GM21367 (cell line): ENCODE results near the gene DCAF6.
"Not testable (repeated sequence)": the region's sequence is repeated elsewhere in the genome, so short reads cannot be mapped to it uniquely, and the experiment has no call there.

Source experiments
- ATAC-seq: cut with Tn5 transposase; IDR thresholded peaks from one replicate; pipeline ENCODE4 v1.9.1; 2021; ENCODE audit not compliant: unreplicated experiment

DCAF6 gene

GRCh38 chr1:168007691-168008090 lies 71.2 kb downstream of the DCAF6 start:
- no peak for ATAC-seq

GRCh38 chr1:168008595-168008994 lies 72.1 kb downstream of the DCAF6 start:
- ATAC-seq = no peak

- no peak for ATAC-seq
These were observed 72.8 kb downstream of the DCAF6 start for GRCh38 chr1:168009322-168009721.

GRCh38 chr1:168019407-168019806 lies 82.9 kb downstream of the DCAF6 start:
- ATAC-seq = no peak

DNA sequence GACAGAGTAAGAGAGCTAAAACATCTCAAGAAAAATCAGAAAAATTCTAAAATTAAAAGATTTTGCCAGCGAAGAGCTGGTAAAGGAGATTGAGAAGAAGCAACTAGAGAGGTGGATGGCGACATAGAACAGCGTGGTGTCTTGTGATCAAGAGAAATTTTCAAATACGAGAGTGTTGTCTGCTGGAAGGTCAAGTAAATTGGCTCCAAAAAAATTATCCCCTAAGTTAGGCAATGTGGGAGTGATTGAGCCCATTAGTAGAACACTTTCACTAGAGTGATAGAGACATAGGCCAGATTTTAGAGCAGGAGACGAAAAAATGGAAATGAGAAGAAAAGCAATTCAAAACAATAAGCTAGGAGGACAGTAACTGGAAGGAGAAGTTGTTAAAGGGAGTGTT lies 94.7 kb downstream of the DCAF6 start:
- ATAC-seq = no peak

DNA sequence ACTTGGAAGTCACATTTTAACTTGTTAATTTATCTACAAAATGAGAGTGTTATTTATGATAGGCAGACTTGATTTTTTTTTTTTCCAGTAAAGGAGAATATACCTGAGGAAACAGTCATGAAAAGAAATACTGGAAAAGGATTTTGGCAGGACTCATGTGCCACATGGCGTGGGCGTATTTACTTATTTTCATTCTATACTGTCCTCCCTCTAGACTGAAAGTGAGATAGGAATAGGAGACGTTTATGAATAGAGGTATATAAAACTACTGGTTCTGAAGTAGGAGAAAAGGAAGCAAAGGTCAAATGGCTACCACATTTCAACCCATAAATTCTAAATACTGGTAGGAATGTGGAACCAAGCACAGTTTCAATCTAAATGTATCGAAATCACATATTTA lies 95.1 kb downstream of the DCAF6 start:
- ATAC-seq = no peak

GRCh38 chr1:168032029-168032428 lies 95.5 kb downstream of the DCAF6 start:
- no peak for ATAC-seq

GRCh38 chr1:168035345-168035744 lies 98.9 kb downstream of the DCAF6 start:
- no peak for ATAC-seq

- no peak for ATAC-seq
These were observed 105.9 kb downstream of the DCAF6 start for GRCh38 chr1:168042362-168042761.

DNA sequence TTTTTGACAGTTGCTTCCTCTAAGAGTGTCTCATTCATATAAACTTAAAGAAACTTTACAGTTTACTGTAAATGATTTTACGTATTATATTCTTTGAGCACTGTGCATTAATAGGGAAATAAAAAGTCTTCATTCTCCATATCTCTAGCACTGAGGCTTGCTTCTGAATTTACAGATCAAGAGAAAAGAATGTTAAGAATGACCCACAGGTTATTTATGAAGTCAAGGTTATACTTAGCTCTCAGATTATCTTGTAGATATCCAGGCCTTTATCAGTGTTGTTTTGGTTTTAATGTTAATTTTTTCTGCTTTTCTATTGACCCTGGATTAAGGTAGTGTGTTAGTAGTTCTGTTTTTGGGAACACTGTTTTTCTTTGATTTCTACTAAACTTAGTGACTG lies 108.8 kb downstream of the DCAF6 start:
- no peak for ATAC-seq

GRCh38 chr1:168050307-168050706 lies 113.8 kb downstream of the DCAF6 start:
- no peak for ATAC-seq

DNA sequence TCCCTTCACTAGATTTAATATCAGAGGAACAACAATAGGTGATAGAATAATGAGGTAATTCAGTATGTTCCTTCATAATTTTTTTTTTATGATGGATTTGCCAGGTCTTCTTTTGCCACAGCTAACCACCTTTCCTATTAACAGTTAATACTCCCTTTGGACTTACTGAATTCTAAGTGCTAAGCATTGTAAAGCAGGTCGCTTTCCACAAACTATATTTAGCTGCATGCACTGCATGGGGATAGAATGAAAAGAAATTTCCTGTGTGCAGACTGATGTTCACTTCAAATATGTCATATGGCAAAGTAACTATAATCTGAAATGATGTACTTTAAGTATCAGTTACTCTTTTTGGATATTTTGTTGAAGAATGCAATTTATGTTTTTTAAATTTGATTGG lies 114.4 kb downstream of the DCAF6 start:
- ATAC-seq = no peak

DNA sequence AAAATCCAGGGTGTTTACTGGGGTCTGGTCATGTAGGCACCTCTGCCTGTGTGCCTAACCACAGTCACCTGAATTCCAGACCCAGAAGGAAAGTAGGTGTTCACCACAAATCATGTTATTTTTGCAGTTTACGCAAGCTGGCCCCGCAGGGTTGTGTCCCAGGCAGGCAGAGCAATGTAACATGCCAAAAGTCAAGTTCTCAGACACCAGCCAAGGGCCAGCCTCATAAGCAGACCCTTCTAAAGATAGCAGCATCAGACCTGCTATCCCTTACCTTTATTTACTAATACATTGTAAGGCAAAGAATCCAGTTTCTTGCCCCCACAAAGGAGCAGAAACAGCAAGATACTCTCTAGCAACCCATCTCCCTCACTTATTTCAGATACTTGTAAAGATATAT lies 117.2 kb downstream of the DCAF6 start:
- ATAC-seq = no peak

DNA sequence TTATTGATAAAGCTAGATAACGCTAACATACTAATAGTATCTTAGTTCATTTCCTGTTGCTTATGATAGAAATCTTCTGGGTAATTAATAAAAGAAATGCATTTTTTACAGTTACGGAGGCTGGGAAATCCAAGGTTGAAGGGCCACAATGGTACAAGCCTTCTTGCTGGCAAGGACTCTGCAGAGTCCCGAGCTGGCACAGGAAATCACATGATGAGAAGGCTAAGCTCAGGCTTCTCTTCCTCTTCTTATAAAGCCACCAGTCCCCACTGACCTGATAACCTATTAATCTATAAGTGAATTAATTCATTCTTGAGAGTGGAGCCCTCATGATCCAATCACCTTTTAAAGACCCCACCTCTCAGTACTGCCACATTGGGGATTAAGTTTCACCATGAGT lies 117.6 kb downstream of the DCAF6 start:
- ATAC-seq = no peak

- not testable (repeated sequence) for ATAC-seq
These were observed 119.7 kb downstream of the DCAF6 start for GRCh38 chr1:168056152-168056551.

GRCh38 chr1:168057355-168057754 lies 120.9 kb downstream of the DCAF6 start:
- ATAC-seq = no peak

DNA sequence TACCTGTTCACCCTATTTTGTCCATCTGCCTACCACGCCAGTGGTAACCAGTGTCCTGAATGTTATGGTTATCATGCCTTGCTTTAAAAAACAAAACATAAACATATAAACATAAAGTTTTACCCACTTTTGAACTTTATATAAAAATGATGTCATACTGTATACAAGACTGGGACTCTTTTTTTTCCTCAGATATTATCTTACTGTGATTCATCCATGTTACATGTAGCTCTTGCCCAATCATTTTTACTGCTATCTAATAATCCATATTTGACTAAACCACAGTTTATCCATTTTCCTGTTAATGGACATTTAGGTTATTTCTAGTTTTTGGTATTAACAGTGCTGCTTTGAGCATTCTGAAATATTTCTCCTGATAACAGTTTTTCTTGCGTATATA lies 121.4 kb downstream of the DCAF6 start:
- no peak for ATAC-seq

GRCh38 chr1:168064216-168064615 lies 127.7 kb downstream of the DCAF6 start:
- ATAC-seq = no peak

GRCh38 chr1:168065506-168065905 lies 129.0 kb downstream of the DCAF6 start:
- ATAC-seq = no peak

- no peak for ATAC-seq
These were observed 132.9 kb downstream of the DCAF6 start for GRCh38 chr1:168069384-168069783.

DNA sequence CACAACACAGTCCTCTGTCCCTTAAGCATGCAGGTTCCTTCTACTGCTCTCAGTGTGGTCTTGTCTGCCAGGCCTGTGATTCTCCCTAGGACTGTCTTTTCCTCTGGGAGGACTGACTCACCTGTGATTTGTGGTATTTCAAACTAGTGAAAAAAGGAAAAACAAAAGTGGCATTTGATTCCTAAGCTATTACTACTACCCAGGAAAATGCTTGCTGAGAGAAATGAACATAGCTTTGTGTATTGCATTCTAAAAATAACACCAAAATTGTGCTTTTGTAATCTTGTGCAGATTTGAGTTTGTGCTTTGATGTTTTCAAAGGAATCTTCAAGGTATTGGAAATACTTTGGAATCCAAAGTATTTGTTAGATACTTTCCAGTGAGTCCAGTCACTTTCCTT lies 143.3 kb downstream of the DCAF6 start:
- no peak for ATAC-seq

DNA sequence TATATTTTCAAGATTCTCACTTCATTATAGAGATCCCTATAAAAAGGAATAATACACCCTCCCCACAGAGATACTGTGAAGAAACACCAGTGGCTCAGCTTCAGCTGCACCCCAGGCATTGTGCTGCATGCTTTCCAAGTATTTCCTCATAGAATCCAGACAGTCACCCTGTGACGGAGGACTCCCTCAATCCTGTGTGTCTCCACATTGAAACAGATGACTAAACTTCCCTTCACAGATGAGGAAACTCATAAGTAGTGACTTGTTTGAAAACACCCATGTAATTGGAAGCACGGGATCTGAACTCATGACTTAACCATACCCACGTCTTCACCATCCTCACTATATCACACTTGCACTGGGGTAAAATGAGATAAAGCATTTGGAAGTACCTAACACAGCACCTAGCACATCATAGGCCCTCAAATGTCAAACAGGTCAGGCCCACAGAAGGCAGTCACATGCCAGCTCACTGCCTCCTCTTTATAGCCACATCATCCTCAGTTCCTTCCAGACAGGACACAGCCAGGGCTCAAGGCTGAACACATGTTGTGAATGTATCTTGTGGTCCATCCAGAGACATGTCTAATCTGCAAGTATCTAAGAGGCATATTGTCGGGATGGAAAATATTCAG lies 145.0 kb downstream of the DCAF6 start:
- no peak for ATAC-seq
